ENCODE results near the gene GPR39.

Gene GPR39

GRCh38 chr2:132681766-132682165 lies 265.2 kb downstream of the GPR39 start:
- no peak for DNase-seq

DNA sequence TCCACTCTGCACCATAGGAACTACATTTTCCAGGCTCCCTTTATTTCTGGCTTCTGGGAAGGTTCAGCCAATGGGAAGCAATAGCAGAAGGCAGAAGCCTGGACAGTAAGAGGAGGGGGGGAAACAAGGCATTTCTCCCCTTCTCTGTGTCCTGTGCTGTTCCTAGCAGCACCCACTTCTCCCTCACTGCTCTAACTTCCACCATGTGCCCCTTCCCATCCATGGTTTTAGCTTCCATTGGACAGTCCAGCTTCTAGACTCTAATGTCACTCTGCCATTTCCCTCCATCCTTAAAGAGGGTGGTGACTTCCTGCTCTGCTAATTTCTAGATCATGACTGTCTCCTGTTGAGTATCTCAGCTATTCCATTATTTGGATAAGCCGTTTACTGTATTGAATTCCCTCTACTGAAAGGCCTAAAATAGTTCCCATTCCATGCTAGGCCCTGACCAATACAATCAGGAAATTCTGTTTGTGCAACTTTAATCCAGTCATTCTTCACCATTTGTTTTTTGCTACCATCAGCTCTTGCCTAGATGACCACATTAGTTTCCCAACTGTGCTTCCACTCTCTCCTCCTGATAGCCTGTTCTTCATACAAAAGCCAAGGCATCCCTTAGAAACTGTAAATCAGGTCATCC lies 274.2 kb downstream of the GPR39 start:
- DNase-seq: no peak

DNA sequence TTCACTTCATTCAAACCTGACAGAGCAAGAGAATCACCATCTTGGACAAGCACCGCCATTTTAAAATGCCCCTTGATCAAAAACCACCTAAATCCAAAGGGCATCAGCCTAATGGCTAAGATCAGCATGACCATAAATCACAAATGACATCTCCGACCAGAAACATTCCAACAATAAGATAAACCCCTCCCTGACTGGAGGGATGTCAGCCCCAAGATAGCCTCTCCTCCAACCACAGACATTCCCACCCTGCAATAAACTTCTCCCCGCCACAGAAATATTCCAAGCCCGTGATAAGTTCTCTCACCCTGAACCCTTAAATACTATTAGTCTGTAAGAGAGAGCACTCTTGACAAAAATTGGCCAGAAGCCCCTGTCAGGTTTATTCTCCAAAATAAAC lies 275.0 kb downstream of the GPR39 start:
- no peak for DNase-seq

DNA sequence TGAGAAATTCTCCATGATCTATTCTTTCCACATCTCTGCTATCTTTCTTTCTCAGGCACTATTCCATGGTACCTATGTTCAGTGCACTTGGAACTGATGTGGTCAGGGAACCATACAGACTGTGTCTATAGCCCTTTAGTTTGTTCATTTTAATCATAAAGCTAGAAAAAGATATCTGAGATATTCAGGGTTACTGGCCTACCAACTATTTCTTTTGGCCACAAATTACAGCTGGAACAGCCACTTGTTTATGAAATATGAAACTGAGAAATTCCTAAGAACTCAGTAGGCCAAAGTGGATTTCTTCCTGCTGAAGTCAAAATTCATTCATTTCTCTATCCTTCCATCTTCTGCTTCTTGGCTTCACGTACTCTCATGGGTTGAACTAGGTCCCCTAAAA lies 276.2 kb downstream of the GPR39 start:
- DNase-seq: no peak

Measured in activated gamma-delta T cell (primary cell).